IPS-18c (cell line): ENCODE measurements around the gene PRSS53.

Source experiments
- H3K4me3 ChIP-seq: 2 replicates; pipeline ENCODE4 v1.7.0; 2013; ENCODE audit warnings: low read depth, mild to moderate bottlenecking, low read length, moderate library complexity; ENCODE audit not compliant: insufficient read depth
- H3K9me3 ChIP-seq: one replicate; pipeline ENCODE4 v1.6.1; 2013; ENCODE audit warnings: mild to moderate bottlenecking, low read length, moderate library complexity; ENCODE audit not compliant: control insufficient read depth, insufficient read depth

PRSS53 gene

GRCh38 chr16:31042866-31043265 is 45.9 kb downstream of the PRSS53 start:
- Histone ChIP-seq H3K9me3 (no peaks in the 10 kb centered on the region), H3K4me3 (no peak overlapping the region; the same call in 1 of the 2 replicates)

GRCh38 chr16:31038993-31039392 is 49.8 kb downstream of the PRSS53 start:
- Histone ChIP-seq H3K9me3 (no peaks in the 10 kb centered on the region), H3K4me3 (no peak overlapping the region)

GRCh38 chr16:31036691-31037090 is 52.1 kb downstream of the PRSS53 start:
- Histone ChIP-seq H3K4me3 (no peak overlapping the region), H3K9me3 (no peaks in the 10 kb centered on the region)

GRCh38 chr16:31033709-31034492 is 54.8 kb downstream of the PRSS53 start:
- no peaks in the 10 kb centered on the region for H3K9me3 ChIP-seq
- peak overlapping the region; percentile 100 for H3K4me3 ChIP-seq
